Epithelial cell of proximal tubule (primary cell): ENCODE data around the gene NUMB. TPM values are rescaled to one million over a fixed set of nuclear protein-coding genes. Genes with fewer than 3 reads are reported as not detected.

Experiments used
- DNase-seq: peaks from one replicate; pipeline ENCODE4 v3.0.0-alpha.2; 2011; ENCODE audit warnings: low read depth
- H3K4me3 ChIP-seq: 2 replicates; pipeline ENCODE4 v1.5.1; 2011; ENCODE audit warnings: low read depth, mild to moderate bottlenecking, low read length
- total RNA-seq: library from RNA; depleted of rRNA; stranded (reverse); fragments of >200 nt; gene quantifications from 2 replicates; pipeline ENCODE4 v1.2.3, GENCODE V29; 2015
- TF ChIP-seq, protein P1 (sequence below): conservative IDR thresholded peaks from 2 replicates; pipeline ENCODE4 v1.5.1; 2012; ENCODE audit warnings: low read depth, mild to moderate bottlenecking, low read length

NUMB gene
- total RNA-seq, 1 donor from 2014 or later, result 23.1 TPM

DNA sequence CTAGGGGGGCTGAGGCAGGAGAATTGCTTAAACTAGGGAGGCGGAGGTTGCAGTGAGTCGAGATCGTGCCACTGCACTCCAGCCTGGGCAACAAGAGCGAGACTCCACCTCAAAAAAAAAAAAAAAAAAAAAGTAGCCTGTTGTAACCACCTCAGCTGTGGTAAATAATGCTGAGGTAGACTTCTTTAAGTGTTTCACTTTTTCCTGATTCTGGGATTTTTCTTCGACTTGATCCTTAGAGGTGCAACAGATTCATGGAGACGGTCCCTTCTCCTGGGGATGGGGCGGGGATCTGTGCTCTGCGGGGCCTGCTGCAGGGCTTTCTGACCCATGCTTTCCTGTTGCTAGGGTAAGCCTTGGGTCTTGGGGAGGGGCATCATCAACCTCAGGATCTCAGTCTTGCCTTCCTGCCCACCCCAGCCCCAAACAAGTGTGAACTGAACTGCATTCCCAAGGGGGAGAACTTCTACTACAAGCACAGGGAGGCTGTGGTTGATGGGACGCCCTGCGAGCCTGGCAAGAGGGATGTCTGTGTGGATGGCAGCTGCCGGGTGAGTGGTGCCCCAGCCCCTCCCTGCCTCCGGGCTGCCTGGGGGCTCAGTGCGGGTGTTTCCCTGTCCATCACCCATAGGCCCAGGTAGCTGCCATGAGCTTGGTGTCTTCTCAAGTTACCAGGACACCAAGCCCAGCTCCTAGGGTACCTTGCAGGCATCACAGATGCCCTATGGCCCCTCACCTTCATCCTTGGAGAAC, 208.6 kb downstream of the NUMB start:
- no peak for DNase-seq
- no peak overlapping the region for H3K4me3 ChIP-seq
- TF ChIP-seq, protein P1, sequence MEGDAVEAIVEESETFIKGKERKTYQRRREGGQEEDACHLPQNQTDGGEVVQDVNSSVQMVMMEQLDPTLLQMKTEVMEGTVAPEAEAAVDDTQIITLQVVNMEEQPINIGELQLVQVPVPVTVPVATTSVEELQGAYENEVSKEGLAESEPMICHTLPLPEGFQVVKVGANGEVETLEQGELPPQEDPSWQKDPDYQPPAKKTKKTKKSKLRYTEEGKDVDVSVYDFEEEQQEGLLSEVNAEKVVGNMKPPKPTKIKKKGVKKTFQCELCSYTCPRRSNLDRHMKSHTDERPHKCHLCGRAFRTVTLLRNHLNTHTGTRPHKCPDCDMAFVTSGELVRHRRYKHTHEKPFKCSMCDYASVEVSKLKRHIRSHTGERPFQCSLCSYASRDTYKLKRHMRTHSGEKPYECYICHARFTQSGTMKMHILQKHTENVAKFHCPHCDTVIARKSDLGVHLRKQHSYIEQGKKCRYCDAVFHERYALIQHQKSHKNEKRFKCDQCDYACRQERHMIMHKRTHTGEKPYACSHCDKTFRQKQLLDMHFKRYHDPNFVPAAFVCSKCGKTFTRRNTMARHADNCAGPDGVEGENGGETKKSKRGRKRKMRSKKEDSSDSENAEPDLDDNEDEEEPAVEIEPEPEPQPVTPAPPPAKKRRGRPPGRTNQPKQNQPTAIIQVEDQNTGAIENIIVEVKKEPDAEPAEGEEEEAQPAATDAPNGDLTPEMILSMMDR, result no peak

DNA sequence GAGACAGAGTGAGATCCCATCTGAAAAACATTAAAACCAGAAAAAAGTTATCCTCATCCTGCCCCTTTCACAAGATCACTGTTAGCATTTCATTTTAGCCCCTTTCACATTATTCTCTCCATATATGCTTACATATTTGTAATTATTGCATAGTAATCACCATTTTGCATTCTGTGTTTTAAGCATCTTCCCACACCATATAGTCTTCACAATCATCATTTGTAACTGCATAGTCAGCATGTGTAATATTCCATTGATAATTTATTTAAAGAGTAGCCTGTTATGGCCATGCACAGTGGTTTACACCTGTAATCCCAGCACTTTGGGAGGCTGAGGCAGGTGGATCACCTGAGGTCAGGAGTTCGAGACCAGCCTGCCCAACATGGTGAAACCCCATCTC, 209.2 kb downstream of the NUMB start:
- TF ChIP-seq, protein P1, result no peak
- H3K4me3 ChIP-seq, result no peak overlapping the region

DNA sequence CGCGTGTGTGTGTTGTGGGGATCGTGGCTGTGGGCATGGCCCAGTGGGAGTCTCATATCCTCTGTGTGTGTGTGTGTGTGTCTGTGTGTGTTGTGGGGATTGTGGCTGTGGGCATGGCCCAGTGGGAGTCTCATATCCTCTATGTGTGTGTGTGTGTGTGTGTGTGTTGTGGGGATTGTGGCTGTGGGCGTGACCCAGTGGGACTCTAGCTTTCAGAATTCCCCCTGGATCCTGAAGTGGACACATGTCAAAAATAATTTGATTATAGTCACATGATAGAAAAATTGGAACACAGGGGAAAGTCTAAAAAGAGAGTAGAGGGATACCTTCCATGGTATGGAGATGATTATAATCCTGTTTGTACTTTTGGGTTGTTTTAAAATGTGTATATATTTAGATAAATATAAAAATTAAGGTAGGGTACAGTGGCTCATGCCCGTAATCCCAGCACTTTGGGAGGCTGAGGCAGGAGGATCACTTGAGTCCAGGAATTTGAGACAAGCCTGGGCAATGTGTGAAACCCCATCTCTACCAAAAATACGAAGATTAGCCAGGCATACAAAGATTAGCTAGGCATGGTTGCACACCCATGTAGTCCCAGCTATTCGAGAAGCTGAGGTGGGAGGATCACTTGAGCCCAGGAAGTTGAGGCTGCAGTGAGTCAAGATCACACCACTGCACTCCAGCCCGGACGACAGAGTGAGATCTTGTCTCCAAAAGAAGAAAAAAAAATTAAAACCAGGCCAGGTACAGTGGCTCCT, 210.1 kb downstream of the NUMB start:
- no peak for DNase-seq
- TF ChIP-seq, protein P1, result no peak
- H3K4me3 ChIP-seq, result no peak overlapping the region

More for the DNA sequence above, 209.2 kb downstream of the NUMB start:
- no peak for DNase-seq

DNA sequence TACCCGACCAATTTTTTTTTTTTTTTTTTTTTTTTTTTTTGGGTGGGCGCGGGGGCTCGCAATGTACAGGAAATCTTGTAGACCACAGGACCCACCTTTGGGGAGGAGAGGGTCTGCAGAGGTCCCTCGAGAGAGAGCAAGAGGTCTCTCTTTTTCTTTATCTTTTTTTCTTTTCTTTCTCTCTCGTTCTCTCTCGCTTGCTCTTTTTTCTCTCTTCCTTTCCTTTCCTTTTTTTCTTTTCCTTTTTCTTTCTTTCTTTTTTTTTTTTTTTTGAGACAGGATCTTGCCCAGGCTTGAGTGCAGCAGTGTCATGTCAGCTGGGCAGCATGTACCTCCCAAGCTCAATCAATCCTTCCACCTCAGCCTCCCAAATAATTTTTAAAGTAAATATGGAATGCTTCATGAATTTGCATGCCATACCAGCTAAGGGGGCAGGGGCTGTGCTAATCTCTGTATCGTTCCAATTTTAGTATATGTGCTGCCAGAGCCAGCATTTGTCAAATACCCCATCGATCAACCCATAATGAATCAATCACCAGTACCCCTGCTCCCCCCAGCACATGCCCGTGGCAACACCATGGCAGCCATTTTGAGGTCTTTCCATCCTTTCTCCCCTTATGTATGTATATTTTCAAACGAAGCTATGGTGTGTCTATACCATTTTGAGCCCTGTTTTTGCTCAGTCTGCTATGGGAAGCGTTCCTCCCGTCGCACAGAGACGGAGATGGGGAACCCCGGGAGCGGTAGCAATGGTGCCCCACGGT, 211.8 kb downstream of the NUMB start:
- peak overlapping the region; percentile 44 for H3K4me3 ChIP-seq
- TF ChIP-seq, protein P1, result no peak
- DNase-seq, result no peak

DNA sequence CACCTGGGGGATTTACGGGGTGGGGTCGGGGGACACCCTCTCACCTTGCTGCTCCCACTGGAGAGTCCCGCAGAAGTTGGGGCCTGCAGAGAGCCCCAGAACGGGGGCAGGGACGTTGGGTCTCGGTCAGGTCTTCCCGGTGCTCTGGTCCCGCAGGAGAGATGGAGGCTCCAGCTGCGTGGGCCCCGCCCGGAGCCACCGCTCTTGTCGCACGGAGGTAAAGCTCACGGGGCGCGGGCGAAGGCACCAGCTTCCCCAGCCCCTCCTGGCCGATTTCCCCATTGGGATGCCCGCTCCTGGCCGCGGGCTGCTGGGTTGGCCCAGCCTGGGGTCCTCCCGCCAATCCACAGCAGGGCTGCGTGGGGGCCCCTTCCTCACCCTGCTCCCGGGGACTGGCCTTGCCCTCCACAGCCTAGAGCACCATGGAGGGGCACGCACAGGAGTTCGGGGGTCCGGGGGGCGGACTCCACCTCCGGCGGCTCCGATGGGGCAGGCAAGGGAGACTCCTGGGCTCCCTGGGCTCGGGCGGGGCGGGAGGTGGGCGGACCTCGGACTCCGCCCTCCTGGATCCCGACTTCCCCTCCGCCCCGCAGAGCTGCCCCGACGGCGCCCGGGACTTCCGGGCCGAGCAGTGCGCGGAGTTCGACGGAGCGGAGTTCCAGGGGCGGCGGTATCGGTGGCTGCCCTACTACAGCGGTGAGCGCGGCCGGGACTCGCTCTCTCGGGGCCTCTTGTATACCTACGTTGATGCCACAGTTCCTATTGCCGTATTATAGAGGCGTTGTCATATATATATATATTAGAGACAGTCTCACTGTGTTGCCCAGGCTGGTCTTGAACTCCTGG, 212.6 kb downstream of the NUMB start:
- no peak for DNase-seq
- peak overlapping the region; percentile 44 for H3K4me3 ChIP-seq
- TF ChIP-seq, protein P1, result no peak
